ENCODE data around the gene VTI1B.

VTI1B gene

DNA sequence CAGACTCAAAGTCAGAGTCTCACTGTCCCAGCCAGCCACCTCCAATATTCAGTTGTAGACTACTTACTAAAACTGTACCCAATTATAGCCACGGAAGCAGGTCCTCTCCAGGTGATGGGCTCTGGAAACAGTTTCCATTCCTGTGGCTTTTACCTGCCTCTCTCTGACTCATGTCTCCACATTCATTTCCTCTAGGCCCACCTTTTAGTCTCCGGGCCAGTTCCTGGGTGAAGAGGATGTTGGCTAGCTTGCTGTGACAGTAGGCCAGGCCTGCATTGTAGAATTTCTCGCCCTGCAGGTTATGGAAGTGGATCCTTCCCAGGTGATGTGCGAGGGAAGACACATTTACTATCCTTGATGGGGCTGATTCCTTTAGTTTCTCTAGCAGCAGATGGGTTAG, 15.6 kb upstream of the VTI1B start:
- H3K79me2 ChIP-seq (ENCODE audit: control insufficient read depth, low read length): peaks cover 32% of the 10 kb centered on the region
- H3K27me3 ChIP-seq (ENCODE audit: control insufficient read depth, low read length): no peaks in the 10 kb centered on the region
- TF ChIP-seq, protein P1, sequence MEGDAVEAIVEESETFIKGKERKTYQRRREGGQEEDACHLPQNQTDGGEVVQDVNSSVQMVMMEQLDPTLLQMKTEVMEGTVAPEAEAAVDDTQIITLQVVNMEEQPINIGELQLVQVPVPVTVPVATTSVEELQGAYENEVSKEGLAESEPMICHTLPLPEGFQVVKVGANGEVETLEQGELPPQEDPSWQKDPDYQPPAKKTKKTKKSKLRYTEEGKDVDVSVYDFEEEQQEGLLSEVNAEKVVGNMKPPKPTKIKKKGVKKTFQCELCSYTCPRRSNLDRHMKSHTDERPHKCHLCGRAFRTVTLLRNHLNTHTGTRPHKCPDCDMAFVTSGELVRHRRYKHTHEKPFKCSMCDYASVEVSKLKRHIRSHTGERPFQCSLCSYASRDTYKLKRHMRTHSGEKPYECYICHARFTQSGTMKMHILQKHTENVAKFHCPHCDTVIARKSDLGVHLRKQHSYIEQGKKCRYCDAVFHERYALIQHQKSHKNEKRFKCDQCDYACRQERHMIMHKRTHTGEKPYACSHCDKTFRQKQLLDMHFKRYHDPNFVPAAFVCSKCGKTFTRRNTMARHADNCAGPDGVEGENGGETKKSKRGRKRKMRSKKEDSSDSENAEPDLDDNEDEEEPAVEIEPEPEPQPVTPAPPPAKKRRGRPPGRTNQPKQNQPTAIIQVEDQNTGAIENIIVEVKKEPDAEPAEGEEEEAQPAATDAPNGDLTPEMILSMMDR (IDR thresholded peaks at IDR 0.05; ENCODE audit: low read depth, low read length, poor library complexity, severe bottlenecking): no peak
- no peak for TF ChIP-seq EZH2phosphoT487 (IDR thresholded peaks at IDR 0.05; ENCODE audit: borderline replicate concordance, low read length)
- H3K27ac ChIP-seq (ENCODE audit: low read depth, low read length): no peak overlapping the region
- H3K9me3 ChIP-seq (ENCODE audit: control insufficient read depth, insufficient read depth, low read length): no peaks in the 10 kb centered on the region
- no peaks in the 10 kb centered on the region for H3K9me2 ChIP-seq (replicated peaks; ENCODE audit: control insufficient read depth, low read length)
- peaks cover 84% of the 10 kb centered on the region for H3K36me3 ChIP-seq (ENCODE audit: control insufficient read depth, low read length)
- no peak overlapping the region for H3K4me3 ChIP-seq (ENCODE audit: low read length)
- H3K4me1 ChIP-seq (ENCODE audit: control insufficient read depth, low read length): peaks cover 6% of the 10 kb centered on the region
- H3K4me2 ChIP-seq (ENCODE audit: low read length): no peak overlapping the region
- H4K20me1 ChIP-seq (ENCODE audit: control insufficient read depth, insufficient read depth, low read depth, low read length): peaks cover 7% of the 10 kb centered on the region; the same call in 1 of the 2 replicates
- H3F3A ChIP-seq (ENCODE audit: control insufficient read depth, insufficient read depth): no peaks in the 10 kb centered on the region

DNA sequence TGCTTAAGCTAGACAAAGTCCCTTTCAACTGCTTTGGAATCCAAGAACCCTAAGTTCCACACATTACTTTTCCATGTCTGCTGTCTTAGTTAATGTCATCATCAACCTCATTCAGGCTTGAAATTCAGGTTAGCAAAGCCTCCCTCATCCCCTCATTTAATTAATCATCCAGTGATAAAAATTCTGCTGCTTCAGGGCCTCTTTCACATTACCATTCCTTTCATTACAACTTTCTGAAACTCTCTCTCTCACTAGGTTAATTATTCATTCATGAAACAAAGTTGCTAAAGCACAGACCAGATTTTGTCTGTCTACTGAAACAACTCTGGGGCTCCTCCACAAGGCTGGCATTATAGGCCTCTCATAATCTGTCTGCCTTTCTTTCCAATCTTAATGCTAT, 9.4 kb upstream of the VTI1B start:
- H3K9me2 ChIP-seq (replicated peaks; ENCODE audit: control insufficient read depth, low read length): no peaks in the 10 kb centered on the region
- H3K36me3 ChIP-seq (ENCODE audit: control insufficient read depth, low read length): peaks cover 86% of the 10 kb centered on the region
- no peaks in the 10 kb centered on the region for H3K9me3 ChIP-seq (ENCODE audit: control insufficient read depth, insufficient read depth, low read length)
- H3K4me3 ChIP-seq (ENCODE audit: low read length): no peak overlapping the region
- TF ChIP-seq EZH2phosphoT487 (IDR thresholded peaks at IDR 0.05; ENCODE audit: borderline replicate concordance, low read length): no peak
- TF ChIP-seq, protein P1 (IDR thresholded peaks at IDR 0.05; ENCODE audit: low read depth, low read length, poor library complexity, severe bottlenecking): no peak
- H3F3A ChIP-seq (ENCODE audit: control insufficient read depth, insufficient read depth): 0 out of 2 replicates have a peak, but pooled peaks cover 4% of the 10 kb centered on the region
- H3K27me3 ChIP-seq (ENCODE audit: control insufficient read depth, low read length): no peaks in the 10 kb centered on the region
- no peak overlapping the region for H3K4me2 ChIP-seq (ENCODE audit: low read length)
- no peaks in the 10 kb centered on the region for H4K20me1 ChIP-seq (ENCODE audit: control insufficient read depth, insufficient read depth, low read depth, low read length)
- no peak overlapping the region for H3K27ac ChIP-seq (ENCODE audit: low read depth, low read length)
- H3K4me1 ChIP-seq (ENCODE audit: control insufficient read depth, low read length): no peaks in the 10 kb centered on the region
- no peaks in the 10 kb centered on the region for H3K79me2 ChIP-seq (ENCODE audit: control insufficient read depth, low read length)

DNA sequence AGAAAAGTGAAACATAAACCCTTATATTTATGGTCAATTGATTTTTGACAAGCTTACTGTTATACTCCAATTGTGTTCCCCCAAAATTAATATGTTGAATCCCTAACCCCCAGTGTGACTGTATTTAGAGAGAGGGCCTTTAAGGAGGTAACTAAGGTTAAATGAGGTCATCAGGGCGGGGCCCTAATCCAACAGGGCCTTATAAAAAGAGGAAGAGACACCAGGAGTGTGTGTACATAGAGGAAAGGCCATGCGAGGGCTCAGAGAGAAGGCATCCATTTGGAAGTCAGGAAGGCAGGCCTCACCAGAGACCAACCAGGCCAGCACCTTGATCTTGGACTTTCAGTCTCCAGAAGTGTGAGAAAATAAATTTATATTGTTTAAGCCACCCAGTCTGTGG, 6.5 kb upstream of the VTI1B start:
- no peaks in the 10 kb centered on the region for H3K9me3 ChIP-seq (ENCODE audit: control insufficient read depth, insufficient read depth, low read length)
- H3F3A ChIP-seq (ENCODE audit: control insufficient read depth, insufficient read depth): peaks cover 10% of the 10 kb centered on the region
- no peak overlapping the region for H3K4me2 ChIP-seq (ENCODE audit: low read length)
- H3K79me2 ChIP-seq (ENCODE audit: control insufficient read depth, low read length): no peaks in the 10 kb centered on the region
- no peaks in the 10 kb centered on the region for H3K27me3 ChIP-seq (ENCODE audit: control insufficient read depth, low read length)
- no peak overlapping the region for H3K4me3 ChIP-seq (ENCODE audit: low read length)
- TF ChIP-seq, protein P1 (IDR thresholded peaks at IDR 0.05; ENCODE audit: low read depth, low read length, poor library complexity, severe bottlenecking): no peak
- no peak for TF ChIP-seq EZH2phosphoT487 (IDR thresholded peaks at IDR 0.05; ENCODE audit: borderline replicate concordance, low read length)
- peaks cover 76% of the 10 kb centered on the region for H3K36me3 ChIP-seq (ENCODE audit: control insufficient read depth, low read length)
- no peaks in the 10 kb centered on the region for H3K9me2 ChIP-seq (replicated peaks; ENCODE audit: control insufficient read depth, low read length)
- no peaks in the 10 kb centered on the region for H4K20me1 ChIP-seq (ENCODE audit: control insufficient read depth, insufficient read depth, low read depth, low read length)
- H3K27ac ChIP-seq (ENCODE audit: low read depth, low read length): no peak overlapping the region
- H3K4me1 ChIP-seq (ENCODE audit: control insufficient read depth, low read length): peaks cover 10% of the 10 kb centered on the region

Data from DOHH2 (cell line).